HepG2 (cell line): Measurements from ENCODE around the gene NKAIN2. TPM values are rescaled to one million over a fixed set of nuclear protein-coding genes. Genes with fewer than 3 reads are reported as not detected.

Source experiments
- ATAC-seq: fragments of 200-7000 bp; cut with Tn5 transposase; 3 replicates; pipeline ENCODE4 v1.9.1; 2020; ENCODE audit warnings: mild to moderate bottlenecking, moderate library complexity
- BruUV-seq: library from RNA; stranded (reverse); fragments of 400-500 nt; replicated peaks from 2 replicates; lab custom pipeline; 2021; lab: Mats Ljungman, UMichigan
- CTCF ChIA-PET: fragments of 300-600 bp; formaldehyde crosslinking; extraction: SDS; loops from one replicate; lab custom pipeline; 2021; ENCODE audit warnings: low total read pairs, inconsistent platforms, low intra/inter-chr PET ratio; lab: Yijun Ruan, JAX
- POLR2A ChIA-PET: fragments of 350-600 bp; sonication (Branson Sonifier 250); formaldehyde crosslinking; loops from one replicate; lab custom pipeline; 2020; ENCODE audit warnings: antibody characterized with exemption, inconsistent platforms; lab: Yijun Ruan, JAX
- DNase-seq: peaks from one replicate; pipeline ENCODE4 v3.0.0-alpha.2; 2015; ENCODE audit warnings: low spot score
- FAIRE-seq: peaks from 3 replicates; lab custom pipeline; 2011; peaks lifted over from hg19 to GRCh38; lab: Jason Lieb, UNC
- H2AFZ ChIP-seq: one replicate; pipeline ENCODE4 v1.6.1; 2011; ENCODE audit warnings: low read length, inconsistent platforms
- H3K27ac ChIP-seq: fragments of 300-600 bp; 3 replicates; pipeline ENCODE4 v1.8.0; 2011; ENCODE audit warnings: mixed run types, mild to moderate bottlenecking, mixed read lengths, low read length, inconsistent platforms; ENCODE audit not compliant: insufficient read depth; ENCODE audit errors: extremely low read length
- H3K27me3 ChIP-seq, 2 experiments: fragments of 200-600 bp in 1 of 2; 2 replicates in 1 of 2; 3 replicates in 1 of 2; pipeline versions ENCODE4 v1.6.0 to v1.8.0; 2011; ENCODE audit warnings: low read length in 2 of 2, mild to moderate bottlenecking in 2 of 2, moderate library complexity in 2 of 2, inconsistent platforms in 1 of 2; ENCODE audit not compliant: insufficient read depth in 2 of 2, control insufficient read depth in 1 of 2
- H3K36me3 ChIP-seq, 2 experiments: fragments of 200-600 bp in 1 of 2; replicated peaks in 1 of 2; 2 replicates in 1 of 2; 3 replicates in 1 of 2; pipeline versions ENCODE4 v1.5.1 to v1.8.0; 2011; ENCODE audit warnings: low read length in 2 of 2, inconsistent platforms in 1 of 2; ENCODE audit not compliant: insufficient read depth in 2 of 2, control insufficient read depth in 1 of 2
- H3K4me1 ChIP-seq: 2 replicates; pipeline ENCODE4 v1.5.1; 2012; ENCODE audit warnings: low read length, inconsistent platforms; ENCODE audit not compliant: insufficient read depth
- H3K4me2 ChIP-seq: 2 replicates; pipeline ENCODE4 v1.6.0; 2011; ENCODE audit warnings: low read depth, low read length, inconsistent platforms
- H3K4me3 ChIP-seq, 3 experiments: fragments of 200-600 bp in 1 of 3; sonication (generic), shearing (Covaris generic) in 1 of 3; replicated peaks in 1 of 3; 2 replicates each; pipeline ENCODE4 v1.5.1; 2011 to 2016; ENCODE audit warnings: low read length in 3 of 3, inconsistent platforms in 2 of 3, low read depth in 2 of 3, mild to moderate bottlenecking in 2 of 3, control low read depth in 1 of 3, mixed read lengths in 1 of 3; ENCODE audit not compliant: insufficient read depth in 1 of 3
- H3K79me2 ChIP-seq: one replicate; pipeline ENCODE4 v1.6.1; 2011; ENCODE audit warnings: low read length, inconsistent platforms; ENCODE audit not compliant: insufficient read depth
- H3K9ac ChIP-seq: 2 replicates; pipeline ENCODE4 v1.6.0; 2011; ENCODE audit warnings: mild to moderate bottlenecking, low read depth, low read length, inconsistent platforms; ENCODE audit not compliant: insufficient read depth
- H3K9me3 ChIP-seq: 2 replicates; pipeline ENCODE4 v1.5.1; 2012; ENCODE audit warnings: mild to moderate bottlenecking, low read length
- H4K20me1 ChIP-seq: 2 replicates; pipeline ENCODE4 v1.6.0; 2011; ENCODE audit warnings: inconsistent platforms, mild to moderate bottlenecking, low read length, moderate library complexity; ENCODE audit not compliant: insufficient read depth
- CTCF ChIP-seq: sonication (generic); formaldehyde crosslinking; IDR thresholded peaks from 2 replicates; pipeline ENCODE4 v1.5.0; 2020; ENCODE audit warnings: mild to moderate bottlenecking, missing genetic modification reagents, moderate library complexity
- NCOA5 ChIP-seq: sonication (generic); formaldehyde crosslinking; IDR thresholded peaks from 2 replicates; pipeline ENCODE4 v1.4.0; 2020; ENCODE audit warnings: missing genetic modification reagents
- RAD21 ChIP-seq: fragments of 450-650 bp; formaldehyde crosslinking; IDR thresholded peaks from 2 replicates; pipeline ENCODE4 v1.5.0; 2020; ENCODE audit warnings: mild to moderate bottlenecking
- SMC3 ChIP-seq: IDR thresholded peaks from 2 replicates; pipeline ENCODE4 v1.6.1; 2011; ENCODE audit warnings: low read length, improper control_type of control experiment
- STAG1 ChIP-seq: sonication (generic); formaldehyde crosslinking; IDR thresholded peaks from 2 replicates; pipeline ENCODE4 v1.4.0; 2020; ENCODE audit warnings: missing genetic modification reagents
- WGBS: methylation state at CpG from one replicate; pipeline ENCODE4 v1.1.6; 2017; ENCODE audit warnings: low lambda C conversion rate; 5-methylcytosine and 5-hydroxymethylcytosine counted together
- in situ Hi-C: cut with HindIII; loops from 2 replicates; pipeline ENCODE4 v1.10.0; 2017; ENCODE audit warnings: low pct_unique_long_range_greater_than_20kb; ENCODE audit not compliant: extremely low pct_ligation_motif_present
- intact Hi-C: fragments of 100-400 bp; cut with micrococcal nuclease; formaldehyde crosslinking; loops from one replicate; pipeline ENCODE4 v1.10.0; 2022; ENCODE audit not compliant: unreplicated experiment
- polyA plus RNA-seq, 8 experiments: library from polyadenylated mRNA; depleted of rRNA in 3 of 8; stranded (reverse) in 7 of 8; unstranded in 1 of 8; fragments of >200 nt; fragmentation: Illumina TruSeq in 4 of 8; extraction: Trizol in 4 of 8; gene quantifications; 2 replicates each; pipeline versions ENCODE4 v1.2.1 to v1.2.3, GENCODE V29; 2011 to 2016; ENCODE audit warnings: low read depth in 4 of 8, missing spikeins in 1 of 8, mixed read lengths in 1 of 8; ENCODE audit not compliant: insufficient read depth in 1 of 8
- total RNA-seq, 5 experiments: library from RNA; depleted of rRNA; stranded (reverse); fragments of >200 nt; fragmentation: Illumina TruSeq; extraction: Trizol; gene quantifications; 2 replicates each; pipeline ENCODE4 v1.2.3, GENCODE V29; 2016; ENCODE audit warnings: low read depth in 1 of 5

Gene NKAIN2
- total and polyA plus RNA-seq, 2 of the 13 experiments (the other 11 are each of a cell fraction or from before 2014, with no cell fraction given), result not detected

GRCh38 chr6:124870611-124871459, 1067.2 kb downstream of the NKAIN2 start:
- peak; percentile 14 for DNase-seq
- no peaks in the 10 kb centered on the region for H4K20me1 ChIP-seq
- ChIA-PET CTCF (interaction anchor here (3.9 kb wide), 1 partner anchor 243 kb away, joined by 61 read pairs; no protein-coding TSS in a partner anchor), POLR2A (no interaction called here)
- no peaks in the 10 kb centered on the region for H3K79me2 ChIP-seq
- no peak overlapping the region for H3K4me2 ChIP-seq
- H3K27me3 ChIP-seq, result no peaks in the 10 kb centered on the region
- TF ChIP-seq RAD21 (CRISPR knock-in tag) (0 out of 2 replicates have a peak, but pooled peaks have one; percentile 33), CTCF (CRISPR knock-in tag) (peak; percentile 54), STAG1 (peak; percentile 71), SMC3 (peak; percentile 33; the same call in 1 of the 2 replicates), NCOA5 (no peak)
- H2AFZ ChIP-seq, result no peak overlapping the region
- FAIRE-seq, result peak; percentile 83
- no peak overlapping the region for H3K27ac ChIP-seq
- intact Hi-C loops (loop anchor here (1.0 to 5.0 kb wide), 2 partner anchors 243 to 441 kb away; no protein-coding TSS in a partner anchor), in situ Hi-C loops (loop anchor here (5.0 to 25.0 kb wide), 2 partner anchors 241 to 891 kb away; no protein-coding TSS in a partner anchor)
- no TSS peak for BruUV-seq
- no peaks in the 10 kb centered on the region for H3K4me1 ChIP-seq
- no peaks in the 10 kb centered on the region for H3K36me3 ChIP-seq
- ATAC-seq, result no peak
- no peaks in the 10 kb centered on the region for H3K9me3 ChIP-seq
- no peak overlapping the region for H3K9ac ChIP-seq
- 20% methylated on average over 4 of the region's 4 CpGs for WGBS
- H3K4me3 ChIP-seq, result no peak overlapping the region
